IPS-18a (cell line): ENCODE data around the gene PARVG.
"Not testable (repeated sequence)": the region's sequence is repeated elsewhere in the genome, so short reads cannot be mapped to it uniquely, and the experiment has no call there.

Source experiments
- H3K27ac ChIP-seq: one replicate; pipeline ENCODE4 v1.5.1; 2013; ENCODE audit warnings: low read length
- H3K27me3 ChIP-seq: one replicate; pipeline ENCODE4 v1.6.1; 2013; ENCODE audit warnings: mild to moderate bottlenecking, low read length; ENCODE audit not compliant: control insufficient read depth, insufficient read depth
- H3K36me3 ChIP-seq: one replicate; pipeline ENCODE4 v1.6.1; 2013; ENCODE audit warnings: low read depth, low read length; ENCODE audit not compliant: control insufficient read depth
- H3K4me1 ChIP-seq: one replicate; pipeline ENCODE4 v1.6.1; 2013; ENCODE audit warnings: low read depth, low read length; ENCODE audit not compliant: control insufficient read depth
- H3K4me3 ChIP-seq: one replicate; pipeline ENCODE4 v1.5.1; 2013; ENCODE audit warnings: low read length
- H3K9ac ChIP-seq: one replicate; pipeline ENCODE4 v1.6.1; 2013; ENCODE audit warnings: mild to moderate bottlenecking, low read length, moderate library complexity
- H3K9me3 ChIP-seq: one replicate; pipeline ENCODE4 v1.6.1; 2013; ENCODE audit warnings: low read depth, low read length; ENCODE audit not compliant: control insufficient read depth

PARVG gene

GRCh38 chr22:44241121-44241520 is 60.4 kb downstream of the PARVG start:
- H3K4me1 ChIP-seq, H3K9ac ChIP-seq, H3K27ac ChIP-seq, H3K4me3 ChIP-seq, H3K9me3 ChIP-seq, H3K36me3 ChIP-seq, H3K27me3 ChIP-seq: not testable (repeated sequence)

- Histone ChIP-seq H3K27ac (no peak overlapping the region), H3K9ac (no peak overlapping the region), H3K4me3 (no peak overlapping the region), H3K36me3 (no peaks in the 10 kb centered on the region), H3K27me3 (no peaks in the 10 kb centered on the region), H3K4me1 (no peaks in the 10 kb centered on the region), H3K9me3 (no peaks in the 10 kb centered on the region)
Measured at GRCh38 chr22:44242946-44243724, 62.4 kb downstream of the PARVG start.

- Histone ChIP-seq H3K27me3 (no peaks in the 10 kb centered on the region), H3K27ac (no peak overlapping the region)
Measured at GRCh38 chr22:44243761-44244160, 63.0 kb downstream of the PARVG start.

GRCh38 chr22:44244265-44244822 is 63.6 kb downstream of the PARVG start:
- no peaks in the 10 kb centered on the region for H3K4me1 ChIP-seq
- H3K9me3 ChIP-seq, result no peaks in the 10 kb centered on the region
- no peak overlapping the region for H3K27ac ChIP-seq
- no peaks in the 10 kb centered on the region for H3K36me3 ChIP-seq
- no peak overlapping the region for H3K9ac ChIP-seq
- H3K4me3 ChIP-seq, result no peak overlapping the region
- no peaks in the 10 kb centered on the region for H3K27me3 ChIP-seq

More at GRCh38 chr22:44243761-44244160, 63.0 kb downstream of the PARVG start:
- Histone ChIP-seq H3K4me3 (no peak overlapping the region), H3K9me3 (no peaks in the 10 kb centered on the region), H3K9ac (no peak overlapping the region), H3K4me1 (no peaks in the 10 kb centered on the region), H3K36me3 (no peaks in the 10 kb centered on the region)

- Histone ChIP-seq H3K27ac (no peak overlapping the region), H3K4me3 (no peak overlapping the region), H3K27me3 (no peaks in the 10 kb centered on the region), H3K9ac (no peak overlapping the region), H3K36me3 (no peaks in the 10 kb centered on the region), H3K9me3 (no peaks in the 10 kb centered on the region), H3K4me1 (no peaks in the 10 kb centered on the region)
Measured at GRCh38 chr22:44245438-44245837, 64.7 kb downstream of the PARVG start.

GRCh38 chr22:44245867-44246266 is 65.1 kb downstream of the PARVG start:
- no peaks in the 10 kb centered on the region for H3K36me3 ChIP-seq

GRCh38 chr22:44246615-44247326 is 66.0 kb downstream of the PARVG start:
- no peaks in the 10 kb centered on the region for H3K4me1 ChIP-seq
- H3K4me3 ChIP-seq, result no peak overlapping the region
- no peaks in the 10 kb centered on the region for H3K27me3 ChIP-seq
- H3K9me3 ChIP-seq, result no peaks in the 10 kb centered on the region
- H3K9ac ChIP-seq, result no peak overlapping the region
- no peaks in the 10 kb centered on the region for H3K36me3 ChIP-seq
- H3K27ac ChIP-seq, result no peak overlapping the region

More at GRCh38 chr22:44245867-44246266, 65.1 kb downstream of the PARVG start:
- Histone ChIP-seq H3K9me3 (no peaks in the 10 kb centered on the region), H3K4me1 (no peaks in the 10 kb centered on the region), H3K27me3 (no peaks in the 10 kb centered on the region), H3K4me3 (no peak overlapping the region), H3K27ac (no peak overlapping the region), H3K9ac (no peak overlapping the region)

- no peaks in the 10 kb centered on the region for H3K36me3 ChIP-seq
- H3K4me3 ChIP-seq, result no peak overlapping the region
- H3K27ac ChIP-seq, result no peak overlapping the region
- H3K4me1 ChIP-seq, result no peaks in the 10 kb centered on the region
- no peaks in the 10 kb centered on the region for H3K27me3 ChIP-seq
- H3K9ac ChIP-seq, result no peak overlapping the region
- H3K9me3 ChIP-seq, result no peaks in the 10 kb centered on the region
Measured at GRCh38 chr22:44247346-44247745, 66.6 kb downstream of the PARVG start.

GRCh38 chr22:44247923-44248892 is 67.5 kb downstream of the PARVG start:
- H3K4me1 ChIP-seq, result no peaks in the 10 kb centered on the region
- H3K36me3 ChIP-seq, result no peaks in the 10 kb centered on the region
- no peaks in the 10 kb centered on the region for H3K27me3 ChIP-seq
- H3K4me3 ChIP-seq, result no peak overlapping the region
- H3K9ac ChIP-seq, result no peak overlapping the region
- H3K27ac ChIP-seq, result no peak overlapping the region
- H3K9me3 ChIP-seq, result no peaks in the 10 kb centered on the region

- Histone ChIP-seq H3K9ac (no peak overlapping the region), H3K36me3 (no peaks in the 10 kb centered on the region), H3K27me3 (no peaks in the 10 kb centered on the region), H3K4me3 (no peak overlapping the region), H3K27ac (no peak overlapping the region), H3K4me1 (no peaks in the 10 kb centered on the region), H3K9me3 (no peaks in the 10 kb centered on the region)
Measured at GRCh38 chr22:44248926-44249325, 68.2 kb downstream of the PARVG start.
